D341Med (cell line): ENCODE measurements around the gene KIF3B.
"Not testable (repeated sequence)": the region's sequence is repeated elsewhere in the genome, so short reads cannot be mapped to it uniquely, and the experiment has no call there.

Source experiments
- DNase-seq: peaks from one replicate; pipeline ENCODE4 v3.0.0; 2012; ENCODE audit warnings: low spot score

Gene KIF3B

GRCh38 chr20:32356622-32357374, 79.3 kb downstream of the KIF3B start:
- DNase-seq: no peak

GRCh38 chr20:32357375-32357868, 80.0 kb downstream of the KIF3B start:
- DNase-seq: no peak

- peak; percentile 98 for DNase-seq
Observed at GRCh38 chr20:32357869-32358631, 80.6 kb downstream of the KIF3B start, which contains the start of gene ASXL1. TSS of gene ASXL1 (plus strand) at chr20:32358331. CDS start at chr20:32358776, 445 bp downstream.

- no peak for DNase-seq
Observed at GRCh38 chr20:32358632-32358882, 81.1 kb downstream of the KIF3B start.

GRCh38 chr20:32358883-32359632, 81.6 kb downstream of the KIF3B start:
- peak; percentile 88 for DNase-seq

GRCh38 chr20:32359633-32360332, 82.3 kb downstream of the KIF3B start:
- no peak for DNase-seq

GRCh38 chr20:32360333-32360634, 82.8 kb downstream of the KIF3B start:
- DNase-seq: no peak

- DNase-seq: no peak
Observed at GRCh38 chr20:32362901-32363364, 85.5 kb downstream of the KIF3B start.

- DNase-seq: no peak
Observed at GRCh38 chr20:32363492-32363891, 86.0 kb downstream of the KIF3B start.

GRCh38 chr20:32364554-32365208, 87.2 kb downstream of the KIF3B start:
- no peak for DNase-seq

- no peak for DNase-seq
Observed at GRCh38 chr20:32365564-32365963, 88.1 kb downstream of the KIF3B start.

- DNase-seq: no peak
Observed at GRCh38 chr20:32366380-32366779, 88.9 kb downstream of the KIF3B start.

- DNase-seq: no peak
Observed at GRCh38 chr20:32368323-32368722, 90.9 kb downstream of the KIF3B start.

- DNase-seq: no peak
Observed at GRCh38 chr20:32368925-32369324, 91.5 kb downstream of the KIF3B start.

GRCh38 chr20:32370897-32371296, 93.4 kb downstream of the KIF3B start:
- no peak for DNase-seq

- DNase-seq: no peak
Observed at GRCh38 chr20:32378461-32378860, 101.0 kb downstream of the KIF3B start.

GRCh38 chr20:32380037-32380436, 102.6 kb downstream of the KIF3B start:
- not testable (repeated sequence) for DNase-seq

GRCh38 chr20:32380745-32381144, 103.3 kb downstream of the KIF3B start:
- DNase-seq: no peak

- no peak for DNase-seq
Observed at GRCh38 chr20:32382102-32382950, 104.9 kb downstream of the KIF3B start.

GRCh38 chr20:32383441-32383840, 106.0 kb downstream of the KIF3B start:
- not testable (repeated sequence) for DNase-seq
